Measurements from ENCODE around the gene C4A.

- TF ChIP-seq CTCF (conservative IDR thresholded peaks at IDR 0.05; ENCODE audit: low read depth, low read length) = no peak
- TF ChIP-seq EZH2 (IDR thresholded peaks at IDR 0.05; ENCODE audit: low read length, unreplicated experiment) = no peak
- TF ChIP-seq EZH2phosphoT487 (IDR thresholded peaks at IDR 0.05; ENCODE audit: borderline replicate concordance, low read length) = no peak
Measured at GRCh38 chr6:31970604-31971271, 11.1 kb upstream of the C4A start.
